WTC11 (cell line): Measurements from ENCODE around the gene SLIT3.

Source experiments
- ATF3 ChIP-seq: sonication (generic); formaldehyde crosslinking; conservative IDR thresholded peaks from 2 replicates; pipeline ENCODE4 v1.8.1; 2022; ENCODE audit warnings: mild to moderate bottlenecking, missing genetic modification reagents
- CTCF ChIP-seq: fragments of 200-600 bp; IDR thresholded peaks from 2 replicates; pipeline ENCODE4 v1.8.0; 2022; ENCODE audit warnings: antibody characterized with exemption
- E2F1 ChIP-seq: sonication (generic); formaldehyde crosslinking; IDR thresholded peaks from 2 replicates; pipeline ENCODE4 v1.8.0; 2022; ENCODE audit warnings: mild to moderate bottlenecking, missing genetic modification reagents
- JUN ChIP-seq: sonication (generic); formaldehyde crosslinking; IDR thresholded peaks from 2 replicates; pipeline ENCODE4 v1.8.0; 2023; ENCODE audit warnings: mild to moderate bottlenecking, missing genetic modification reagents
- ZBTB43 ChIP-seq: sonication (generic); formaldehyde crosslinking; IDR thresholded peaks from 2 replicates; pipeline ENCODE4 v1.8.1; 2023; ENCODE audit warnings: mild to moderate bottlenecking, missing genetic modification reagents
- ZNF138 ChIP-seq: sonication (generic); formaldehyde crosslinking; conservative IDR thresholded peaks from 2 replicates; pipeline ENCODE4 v1.8.1; 2022; ENCODE audit warnings: mild to moderate bottlenecking, moderate library complexity, missing genetic modification reagents

GRCh38 chr5:168714046-168714445 lies 586.9 kb downstream of the SLIT3 start:
- TF ChIP-seq CTCF = no peak
- TF ChIP-seq JUN (CRISPR knock-in tag) = no peak
- no peak for TF ChIP-seq ZBTB43 (CRISPR knock-in tag)
- no peak for TF ChIP-seq ATF3 (CRISPR knock-in tag)
- TF ChIP-seq ZNF138 = no peak
- TF ChIP-seq E2F1 (CRISPR knock-in tag) = no peak
